ENCODE measurements around the gene HS3ST6.
"Not testable (repeated sequence)": the region's sequence is repeated elsewhere in the genome, so short reads cannot be mapped to it uniquely, and the experiment has no call there.

HS3ST6 gene

GRCh38 chr16:1907226-1907860 lies 10.9 kb downstream of the HS3ST6 start:
- DNase-seq (ENCODE audit: low read depth): no peak

- no peak for DNase-seq (ENCODE audit: low read depth)
These were observed 11.4 kb downstream of the HS3ST6 start for GRCh38 chr16:1906846-1907165.

- DNase-seq (ENCODE audit: low read depth): no peak
These were observed 12.0 kb downstream of the HS3ST6 start for GRCh38 chr16:1906055-1906845.

GRCh38 chr16:1903845-1904840 lies 14.1 kb downstream of the HS3ST6 start:
- DNase-seq (ENCODE audit: low read depth): no peak

- DNase-seq (ENCODE audit: low read depth): no peak
These were observed 15.0 kb downstream of the HS3ST6 start for GRCh38 chr16:1903220-1903574.

GRCh38 chr16:1902547-1903219 lies 15.5 kb downstream of the HS3ST6 start:
- DNase-seq (ENCODE audit: low read depth): no peak

- no peak for DNase-seq (ENCODE audit: low read depth)
These were observed 17.8 kb downstream of the HS3ST6 start for GRCh38 chr16:1900452-1900774.

GRCh38 chr16:1899641-1900451 lies 18.4 kb downstream of the HS3ST6 start:
- no peak for DNase-seq (ENCODE audit: low read depth)

GRCh38 chr16:1897692-1898091 lies 20.5 kb downstream of the HS3ST6 start:
- DNase-seq (ENCODE audit: low read depth): not testable (repeated sequence)

- no peak for DNase-seq (ENCODE audit: low read depth)
These were observed 22.1 kb downstream of the HS3ST6 start for GRCh38 chr16:1895949-1896675.

GRCh38 chr16:1895068-1895467 lies 23.1 kb downstream of the HS3ST6 start:
- DNase-seq (ENCODE audit: low read depth): no peak

- DNase-seq (ENCODE audit: low read depth): no peak
These were observed 27.5 kb downstream of the HS3ST6 start for GRCh38 chr16:1890708-1891050.

GRCh38 chr16:1890024-1890707 lies 28.0 kb downstream of the HS3ST6 start:
- DNase-seq (ENCODE audit: low read depth): no peak

- DNase-seq (ENCODE audit: low read depth): no peak
These were observed 30.4 kb downstream of the HS3ST6 start for GRCh38 chr16:1887711-1888354.

- no peak for DNase-seq (ENCODE audit: low read depth)
These were observed 33.3 kb downstream of the HS3ST6 start for GRCh38 chr16:1884889-1885288.

GRCh38 chr16:1884155-1884760 lies 34.0 kb downstream of the HS3ST6 start:
- no peak for DNase-seq (ENCODE audit: low read depth)

- DNase-seq (ENCODE audit: low read depth): not testable (repeated sequence)
These were observed 37.0 kb downstream of the HS3ST6 start for GRCh38 chr16:1881172-1881571.

GRCh38 chr16:1879477-1879876 lies 38.7 kb downstream of the HS3ST6 start:
- no peak for DNase-seq (ENCODE audit: low read depth)

GRCh38 chr16:1878256-1878655 lies 40.0 kb downstream of the HS3ST6 start:
- DNase-seq (ENCODE audit: low read depth): no peak
